Mucosa of stomach (tissue), 1 donor: ENCODE data around the gene CDK11A.
A peak's percentile ranks its signal among the peaks of the same experiment; 100 is the strongest.
"Not testable (repeated sequence)": the region's sequence is repeated elsewhere in the genome, so short reads cannot be mapped to it uniquely, and the experiment has no call there.

Experiments used
- H3K27me3 ChIP-seq: one replicate; pipeline ENCODE4 v1.7.0; 2013; ENCODE audit warnings: mild to moderate bottlenecking, low read length; ENCODE audit not compliant: control insufficient read depth, insufficient read depth
- H3K36me3 ChIP-seq: one replicate; pipeline ENCODE4 v1.7.0; 2013; ENCODE audit warnings: low read length; ENCODE audit not compliant: control insufficient read depth, insufficient read depth
- H3K4me1 ChIP-seq: one replicate; pipeline ENCODE4 v1.7.0; 2013; ENCODE audit warnings: mild to moderate bottlenecking, low read length; ENCODE audit not compliant: control insufficient read depth, insufficient read depth
- H3K4me3 ChIP-seq: one replicate; pipeline ENCODE4 v1.7.0; 2013; ENCODE audit warnings: low read length
- H3K9ac ChIP-seq: one replicate; pipeline ENCODE4 v1.7.0; 2013; ENCODE audit warnings: mild to moderate bottlenecking, low read length, moderate library complexity
- H3K9me3 ChIP-seq: one replicate; pipeline ENCODE4 v1.7.0; 2013; ENCODE audit warnings: mild to moderate bottlenecking, low read length, moderate library complexity; ENCODE audit not compliant: control insufficient read depth
- donor health status: Pancreatic carcinoma.

CDK11A gene

DNA sequence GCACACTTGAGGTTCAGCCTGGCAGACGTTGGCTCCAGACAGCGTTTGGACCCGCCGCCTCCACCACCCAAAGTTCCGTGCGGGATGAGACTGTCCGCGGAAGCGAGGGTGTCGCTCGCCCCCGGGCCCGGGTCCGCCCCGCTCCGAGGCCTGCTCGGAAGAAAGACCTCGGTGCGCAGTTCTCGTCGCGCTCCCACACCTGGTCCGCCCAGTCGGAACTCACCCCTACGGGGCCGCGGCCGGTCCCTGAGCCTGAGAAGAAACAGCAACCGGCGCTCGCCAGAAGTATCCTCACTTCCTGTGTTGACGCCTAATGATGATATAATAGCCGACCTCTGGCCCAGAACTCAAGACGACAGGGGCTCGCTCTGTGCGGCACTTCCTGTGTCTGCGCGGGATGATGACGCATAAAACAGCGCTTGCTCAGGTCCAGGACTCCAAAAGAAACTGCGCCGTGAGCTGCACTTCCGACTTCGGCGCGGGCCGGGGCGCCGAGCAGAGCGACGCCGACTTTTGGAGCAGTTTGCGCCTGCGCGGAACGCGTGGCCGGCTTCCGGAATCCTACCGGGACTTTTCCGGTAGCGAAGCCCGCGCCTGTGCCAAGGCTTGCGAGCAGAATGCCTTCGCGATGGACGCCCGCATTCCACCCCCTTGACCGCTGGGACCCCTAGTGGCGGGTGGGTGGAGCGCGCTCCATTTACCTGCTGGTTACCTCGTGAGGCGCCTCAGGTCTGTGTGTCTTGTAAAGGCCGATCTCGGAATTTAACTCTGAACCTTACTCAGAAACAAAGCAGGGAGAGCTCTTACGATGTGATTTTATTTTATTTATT lies at the start of gene CDK11A:
Gene CDK11A (minus strand): TSS at position 323 of the 830 bp plus-strand sequence. CDS start 1,539 bp downstream, outside the sequence.
- peak within 1 kb of the TSS; percentile 31 for H3K4me3 ChIP-seq
- not testable (repeated sequence) for H3K9me3 ChIP-seq, H3K4me1 ChIP-seq, H3K36me3 ChIP-seq, H3K27me3 ChIP-seq
- H3K9ac ChIP-seq, result peak within 1 kb of the TSS; percentile 80

DNA sequence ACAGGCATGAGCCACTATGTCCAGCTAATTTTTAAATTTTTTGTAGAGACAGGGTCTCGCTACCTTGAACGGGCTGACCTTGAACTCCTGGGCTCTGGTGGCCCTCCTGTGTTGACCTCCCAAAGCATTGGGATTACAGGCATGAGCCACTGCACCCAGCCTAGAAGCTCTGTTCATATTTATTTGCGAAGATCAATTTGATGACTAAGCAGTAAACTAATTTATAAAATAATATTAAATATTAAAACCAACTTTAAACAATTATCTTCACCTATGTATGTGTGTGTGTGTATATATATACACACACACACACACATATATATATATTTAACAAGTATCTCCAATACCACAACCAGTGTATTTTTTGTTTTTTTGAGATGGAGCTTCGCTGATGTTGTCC lies 49.7 kb upstream of the CDK11A start:
- no peak overlapping the region for H3K9ac ChIP-seq
- H3K4me3 ChIP-seq, result no peak overlapping the region
- no peaks in the 10 kb centered on the region for H3K27me3 ChIP-seq
- H3K9me3 ChIP-seq, result no peaks in the 10 kb centered on the region
- H3K4me1 ChIP-seq, result peaks cover 20% of the 10 kb centered on the region
- H3K36me3 ChIP-seq, result no peaks in the 10 kb centered on the region

- H3K9me3 ChIP-seq, result no peaks in the 10 kb centered on the region
- H3K27me3 ChIP-seq, result no peaks in the 10 kb centered on the region
- peaks cover 10% of the 10 kb centered on the region for H3K4me1 ChIP-seq
- H3K9ac ChIP-seq, result no peak overlapping the region
- H3K36me3 ChIP-seq, result no peaks in the 10 kb centered on the region
- no peak overlapping the region for H3K4me3 ChIP-seq
These were observed 46.9 kb upstream of the CDK11A start for GRCh38 chr1:1771096-1771495.

- no peaks in the 10 kb centered on the region for H3K27me3 ChIP-seq
- H3K4me1 ChIP-seq, result peaks cover under 1% of the 10 kb centered on the region
- H3K9ac ChIP-seq, result no peak overlapping the region
- H3K36me3 ChIP-seq, result no peaks in the 10 kb centered on the region
- no peak overlapping the region for H3K4me3 ChIP-seq
- no peaks in the 10 kb centered on the region for H3K9me3 ChIP-seq
These were observed 45.9 kb upstream of the CDK11A start for GRCh38 chr1:1770102-1770501.

GRCh38 chr1:1768249-1768992 lies 44.3 kb upstream of the CDK11A start:
- H3K36me3 ChIP-seq, result peaks cover 10% of the 10 kb centered on the region
- H3K9me3 ChIP-seq, result no peaks in the 10 kb centered on the region
- H3K9ac ChIP-seq, result no peak overlapping the region
- H3K27me3 ChIP-seq, result no peaks in the 10 kb centered on the region
- H3K4me1 ChIP-seq, result no peaks in the 10 kb centered on the region
- no peak overlapping the region for H3K4me3 ChIP-seq

DNA sequence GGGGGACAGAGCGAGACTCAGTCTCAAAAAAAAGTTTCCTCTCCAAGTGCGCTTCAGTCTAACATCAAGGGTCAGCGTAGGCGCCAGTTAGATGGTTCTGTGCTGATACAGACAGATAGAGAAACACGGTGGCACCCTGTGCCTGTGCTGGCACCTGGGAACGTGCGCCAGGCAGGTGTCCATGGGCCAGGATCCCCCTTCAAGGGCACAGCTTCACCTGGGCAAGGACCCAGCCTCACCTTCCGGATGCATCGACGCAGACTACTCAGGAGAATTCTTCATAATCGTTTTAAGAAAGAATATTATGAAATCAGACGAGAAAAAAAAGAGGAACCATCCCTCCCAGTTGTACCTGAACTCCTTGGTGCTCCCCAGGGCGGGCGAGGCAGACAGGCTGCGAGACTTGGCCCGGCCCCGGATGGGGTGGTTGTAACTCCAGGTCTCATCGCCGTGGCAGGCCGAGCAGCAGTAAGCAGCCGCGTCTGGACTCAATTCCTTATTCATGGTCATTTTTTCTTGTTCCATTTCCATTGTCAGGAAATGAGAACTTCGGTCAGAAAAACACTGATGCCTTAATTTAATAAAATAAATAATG lies 40.8 kb upstream of the CDK11A start:
- H3K27me3 ChIP-seq, result no peaks in the 10 kb centered on the region
- H3K4me1 ChIP-seq, result peaks cover 2% of the 10 kb centered on the region
- no peak overlapping the region for H3K4me3 ChIP-seq
- no peaks in the 10 kb centered on the region for H3K9me3 ChIP-seq
- peaks cover 29% of the 10 kb centered on the region for H3K36me3 ChIP-seq
- H3K9ac ChIP-seq, result no peak overlapping the region

- no peaks in the 10 kb centered on the region for H3K9me3 ChIP-seq
- no peaks in the 10 kb centered on the region for H3K27me3 ChIP-seq
- H3K9ac ChIP-seq, result no peak overlapping the region
- peaks cover 29% of the 10 kb centered on the region for H3K36me3 ChIP-seq
- peaks cover 12% of the 10 kb centered on the region for H3K4me1 ChIP-seq
- H3K4me3 ChIP-seq, result no peak overlapping the region
These were observed 39.8 kb upstream of the CDK11A start for GRCh38 chr1:1763657-1764621.

GRCh38 chr1:1761504-1762376 lies 37.6 kb upstream of the CDK11A start:
- Histone ChIP-seq H3K9me3 (no peaks in the 10 kb centered on the region), H3K4me1 (peaks cover 29% of the 10 kb centered on the region), H3K36me3 (peaks cover 29% of the 10 kb centered on the region), H3K27me3 (no peaks in the 10 kb centered on the region), H3K4me3 (no peak overlapping the region), H3K9ac (no peak overlapping the region)

DNA sequence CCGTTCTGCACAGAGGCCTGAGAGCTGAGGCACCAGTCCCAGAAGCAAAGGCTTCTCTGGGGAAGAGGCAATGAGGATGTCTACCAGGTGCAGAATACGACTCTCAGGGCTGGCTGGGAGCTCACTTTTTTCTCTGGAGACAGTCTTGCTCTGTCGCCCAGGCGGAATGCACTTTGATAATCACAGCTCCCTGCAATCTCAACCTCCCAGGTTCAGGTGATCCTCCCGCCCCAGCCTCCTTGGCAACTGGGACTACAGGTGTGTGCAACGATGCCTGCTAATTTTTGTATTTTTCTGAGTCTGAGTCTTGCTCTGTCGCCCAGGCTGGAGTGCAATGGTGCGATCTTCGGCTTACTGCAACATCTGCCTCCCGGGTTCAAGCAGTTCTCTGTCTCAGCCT lies 36.6 kb upstream of the CDK11A start:
- Histone ChIP-seq H3K4me3 (no peak overlapping the region), H3K9me3 (no peaks in the 10 kb centered on the region), H3K4me1 (peaks cover 29% of the 10 kb centered on the region), H3K27me3 (no peaks in the 10 kb centered on the region), H3K9ac (no peak overlapping the region), H3K36me3 (peaks cover 34% of the 10 kb centered on the region)

DNA sequence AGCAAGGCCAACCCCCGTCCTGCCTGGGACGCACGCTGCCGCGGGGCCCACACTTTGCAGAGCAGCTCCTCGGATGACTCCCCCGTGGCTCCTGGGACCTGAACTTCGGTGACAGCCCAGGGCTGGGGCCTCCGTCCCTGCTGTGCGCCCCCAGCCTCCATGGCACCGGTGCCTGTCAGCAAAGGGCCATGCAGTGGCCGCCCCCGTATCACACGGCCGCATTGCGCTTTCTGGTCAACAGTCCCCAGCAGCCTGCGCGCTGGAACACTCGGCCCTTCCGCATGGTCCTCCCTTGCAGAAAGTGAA lies 36.1 kb upstream of the CDK11A start:
- H3K9me3 ChIP-seq, result no peaks in the 10 kb centered on the region
- H3K4me1 ChIP-seq, result peaks cover 29% of the 10 kb centered on the region
- H3K9ac ChIP-seq, result no peak overlapping the region
- no peaks in the 10 kb centered on the region for H3K27me3 ChIP-seq
- H3K36me3 ChIP-seq, result peaks cover 34% of the 10 kb centered on the region
- no peak overlapping the region for H3K4me3 ChIP-seq
